NCI-H1436 (cell line): ENCODE data around the gene PLCD4.

Source experiments
- DNase-seq: peaks from one replicate; lab custom pipeline; 2025; lab: John Stamatoyannopoulos, UW

PLCD4 gene

DNA sequence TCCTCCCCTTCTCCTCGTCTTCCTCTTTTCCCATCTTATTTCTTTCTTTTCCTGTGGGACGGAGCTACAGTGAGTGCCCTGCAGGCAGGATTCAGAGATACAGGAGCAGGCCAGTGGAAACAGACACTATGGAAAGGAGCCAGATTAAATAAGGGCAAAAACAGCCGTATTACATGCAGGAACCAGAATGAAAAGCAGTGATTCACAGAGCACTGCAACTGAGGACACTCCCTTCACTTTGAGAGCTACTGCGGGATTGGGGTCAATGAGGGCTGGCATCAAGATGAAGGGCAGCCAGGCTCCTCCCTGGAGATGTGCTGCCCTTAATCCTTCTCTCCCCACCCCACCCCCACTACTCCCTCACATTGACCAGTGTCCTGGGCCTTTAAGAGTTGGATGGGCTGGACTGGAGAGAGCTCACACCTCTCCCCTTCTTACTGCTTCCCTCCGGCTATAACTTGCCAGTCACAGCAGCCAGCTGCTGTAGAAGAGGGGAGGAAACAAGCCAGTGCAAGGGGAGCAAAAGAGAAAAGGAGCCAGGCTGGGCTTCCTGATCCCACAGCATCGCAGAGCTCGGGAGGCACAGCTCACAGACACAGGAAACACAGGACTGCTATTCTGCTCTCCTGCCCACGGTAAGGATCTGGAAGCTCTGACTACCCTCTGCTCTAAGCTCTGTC is at the start of gene PLCD4:
Gene PLCD4 (plus strand): TSS at position 464 of the 680 bp plus-strand sequence. CDS start 7,841 bp downstream, outside the sequence.
- no peak for DNase-seq

DNA sequence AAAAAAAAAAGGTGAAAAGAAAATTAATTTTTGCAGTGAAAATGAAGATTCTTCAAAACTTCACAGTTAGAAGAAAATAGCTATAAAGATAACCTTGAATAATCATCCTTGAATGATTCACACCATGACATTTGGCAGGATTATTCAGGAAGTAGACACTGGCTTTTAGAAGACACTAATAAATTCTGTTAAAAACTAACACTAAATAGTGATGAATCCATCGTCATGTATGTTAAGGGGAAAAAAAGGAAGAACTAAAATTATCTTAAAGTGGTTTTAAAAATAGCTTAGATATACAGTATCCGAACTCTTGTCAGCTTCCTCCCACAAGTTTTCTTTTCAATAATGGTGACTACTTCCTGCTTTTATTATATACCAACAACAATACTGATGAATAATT is 49.8 kb upstream of the PLCD4 start:
- no peak for DNase-seq

GRCh38 chr2:218558986-218559385 is 48.7 kb upstream of the PLCD4 start:
- DNase-seq: no peak

GRCh38 chr2:218564056-218564455 is 43.6 kb upstream of the PLCD4 start:
- no peak for DNase-seq

GRCh38 chr2:218566296-218566695 is 41.4 kb upstream of the PLCD4 start:
- DNase-seq: no peak

- DNase-seq: peak; percentile 75
Observed at GRCh38 chr2:218567797-218568189, 39.9 kb upstream of the PLCD4 start.

DNA sequence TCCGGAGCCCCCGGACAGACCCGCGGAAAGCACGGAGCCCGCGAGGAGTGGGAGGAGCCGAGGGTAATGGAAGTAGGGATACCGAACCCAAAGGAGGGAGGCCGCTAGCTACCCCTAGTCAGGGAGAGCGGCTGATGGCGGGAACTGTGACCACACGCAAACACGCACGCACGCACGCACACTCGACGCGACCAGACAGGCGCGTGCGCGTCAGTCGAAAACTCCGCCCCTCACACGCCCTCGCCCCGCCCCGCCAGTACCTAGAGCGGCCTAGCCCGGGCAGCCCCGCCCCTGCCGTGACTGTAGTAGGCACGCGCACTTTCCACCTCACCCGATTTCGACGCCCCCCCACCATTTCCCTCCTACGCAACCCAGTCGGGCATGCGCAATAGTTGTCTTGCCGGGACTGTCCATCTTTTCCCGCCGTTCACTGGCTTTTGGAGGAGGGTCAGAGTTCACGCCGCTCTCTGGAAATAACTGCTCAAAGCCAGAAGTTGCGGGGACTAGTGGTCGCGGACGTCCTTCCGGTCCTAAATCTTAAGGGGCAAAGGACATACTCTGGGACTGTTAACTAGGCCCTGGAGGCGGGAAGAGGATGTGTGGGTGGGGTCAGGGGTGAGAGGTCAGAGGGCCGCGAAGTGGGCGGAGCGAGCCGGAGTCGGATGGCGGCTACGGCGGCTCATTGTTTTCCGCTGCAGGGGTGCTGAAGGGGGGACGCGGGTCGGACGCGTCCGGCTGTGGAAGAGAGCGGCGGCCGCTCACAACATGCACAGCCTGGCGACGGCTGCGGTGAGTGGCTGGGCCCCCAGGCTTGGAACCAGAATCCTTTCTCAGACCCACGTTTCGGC is 39.3 kb upstream of the PLCD4 start, which contains the start of the genes CNOT9 and USP37:
Gene CNOT9 (plus strand): TSS at position 650 of the 848 bp plus-strand sequence. CDS start 116 bp downstream, at position 766.
Gene USP37 (minus strand): TSS at position 162 of the 848 bp plus-strand sequence. CDS start 9,698 bp downstream, outside the sequence.
- DNase-seq: peak; percentile 96

DNA sequence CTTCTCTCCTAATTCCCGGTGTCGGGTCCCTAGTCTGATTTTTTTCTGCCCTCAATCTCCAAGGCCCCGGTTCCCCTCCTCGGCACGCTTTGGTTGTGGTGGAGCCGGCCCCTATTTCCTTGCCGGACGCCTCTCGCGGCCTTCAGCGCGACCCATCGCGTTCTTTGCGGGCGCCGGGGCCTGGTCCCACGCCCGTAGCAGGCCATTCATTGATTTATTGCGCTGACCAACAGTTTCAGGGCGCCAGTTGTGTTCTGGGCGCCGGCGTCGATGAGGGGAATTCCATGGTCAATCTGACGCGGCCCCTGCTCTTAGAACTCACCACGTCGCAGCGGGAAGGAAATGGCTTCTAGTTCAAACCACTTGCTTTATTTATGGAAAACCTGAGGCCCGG is 38.7 kb upstream of the PLCD4 start:
- DNase-seq: no peak

GRCh38 chr2:218569661-218570500 is 37.8 kb upstream of the PLCD4 start:
- no peak for DNase-seq

DNA sequence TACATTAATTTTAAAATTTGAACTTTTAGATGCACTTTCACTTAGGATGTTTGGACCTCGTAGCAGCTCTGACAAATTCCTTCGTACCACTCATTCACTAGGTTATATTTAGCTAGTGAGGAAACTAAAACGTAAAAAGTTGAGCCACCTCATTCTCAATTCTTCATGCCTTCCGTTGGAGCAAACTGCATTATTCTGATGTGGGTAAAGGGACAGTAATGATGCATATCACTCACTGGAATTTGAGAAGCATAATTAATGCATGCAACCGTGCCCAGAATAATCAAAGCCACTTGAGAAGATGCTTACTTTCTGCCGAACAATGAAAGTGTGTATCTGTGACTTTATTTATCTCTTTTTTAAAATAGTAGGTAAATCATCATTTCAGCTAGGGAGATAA is 36.8 kb upstream of the PLCD4 start:
- no peak for DNase-seq

- DNase-seq: no peak
Observed at GRCh38 chr2:218576854-218577253, 30.8 kb upstream of the PLCD4 start.

GRCh38 chr2:218577482-218578220 is 30.0 kb upstream of the PLCD4 start:
- DNase-seq: no peak

GRCh38 chr2:218578272-218578877 is 29.3 kb upstream of the PLCD4 start:
- DNase-seq: no peak

DNA sequence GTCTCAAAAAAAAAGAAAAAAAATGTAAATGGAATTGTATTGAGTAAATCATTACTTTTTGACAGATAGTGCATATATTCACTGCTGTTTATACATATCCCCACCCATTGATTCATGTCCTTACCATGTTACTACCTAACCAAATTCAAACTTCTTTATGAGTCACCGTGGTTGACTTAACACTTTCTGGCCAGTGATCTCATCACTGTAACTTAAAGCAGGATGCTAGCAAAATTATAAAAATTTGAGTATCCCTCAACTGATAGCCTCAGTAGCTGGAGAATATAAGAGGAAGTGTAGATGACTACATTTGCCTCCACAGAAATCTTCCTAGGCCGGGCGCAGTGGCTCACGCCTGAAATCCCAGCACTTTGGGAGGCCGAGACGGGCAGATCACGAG is 25.6 kb upstream of the PLCD4 start:
- no peak for DNase-seq

- no peak for DNase-seq
Observed at GRCh38 chr2:218583983-218584850, 23.5 kb upstream of the PLCD4 start.

DNA sequence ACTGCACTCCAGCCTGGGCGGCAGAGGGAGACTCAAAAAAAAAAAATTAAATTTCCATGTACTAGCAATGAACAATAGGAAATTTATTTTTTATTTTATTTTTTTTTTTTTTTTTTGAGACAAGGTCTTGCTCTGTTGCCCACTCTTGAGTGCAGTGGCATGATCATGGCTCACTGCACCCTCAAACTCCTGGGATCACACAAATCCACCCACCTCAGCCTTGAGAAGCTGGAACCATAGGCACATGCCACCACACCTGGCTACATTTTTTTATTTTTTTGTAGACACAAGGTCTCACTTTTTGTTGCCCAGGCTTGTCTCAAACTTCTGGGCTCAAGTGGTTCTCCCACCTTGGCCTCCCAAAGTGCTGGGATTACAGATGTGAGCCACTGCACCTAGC is 22.2 kb upstream of the PLCD4 start:
- DNase-seq: no peak

DNA sequence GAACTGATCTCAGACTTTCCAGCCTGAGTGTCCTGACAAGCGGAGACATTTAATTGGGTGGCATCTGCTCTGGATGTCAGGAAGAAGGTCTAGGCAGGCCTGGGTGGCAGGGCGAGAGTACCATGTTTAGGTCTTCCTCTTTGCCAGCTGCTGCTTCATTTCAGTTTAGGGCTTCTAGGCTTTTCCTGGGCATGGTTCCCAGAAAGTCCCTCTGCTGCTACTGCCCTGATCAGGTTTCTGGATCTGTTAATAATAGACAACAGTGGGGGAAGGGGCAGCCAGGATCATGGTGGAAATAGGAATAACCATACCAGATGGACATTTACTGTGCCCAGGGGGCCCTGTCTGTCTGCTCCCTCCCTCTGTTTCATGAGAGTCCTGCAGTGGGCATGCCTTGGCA is 2.3 kb upstream of the PLCD4 start:
- no peak for DNase-seq

DNA sequence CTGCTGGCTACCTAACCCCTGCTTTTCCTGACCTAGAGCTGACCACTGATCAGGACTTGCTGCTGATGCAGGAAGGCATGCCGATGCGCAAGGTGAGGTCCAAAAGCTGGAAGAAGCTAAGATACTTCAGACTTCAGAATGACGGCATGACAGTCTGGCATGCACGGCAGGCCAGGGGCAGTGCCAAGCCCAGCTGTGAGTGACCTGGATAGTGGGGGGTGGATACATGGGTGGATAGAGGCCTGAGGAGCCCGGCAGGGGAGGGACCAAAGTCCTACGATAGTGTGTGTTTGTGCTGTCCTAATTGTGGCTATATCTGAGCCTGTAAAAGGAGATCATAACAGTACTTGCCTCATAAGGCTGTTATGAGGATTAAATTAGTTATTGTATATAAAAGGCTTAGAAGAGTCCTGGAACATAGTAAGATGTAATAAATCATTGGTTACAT is 8.2 kb downstream of the PLCD4 start:
- no peak for DNase-seq

DNA sequence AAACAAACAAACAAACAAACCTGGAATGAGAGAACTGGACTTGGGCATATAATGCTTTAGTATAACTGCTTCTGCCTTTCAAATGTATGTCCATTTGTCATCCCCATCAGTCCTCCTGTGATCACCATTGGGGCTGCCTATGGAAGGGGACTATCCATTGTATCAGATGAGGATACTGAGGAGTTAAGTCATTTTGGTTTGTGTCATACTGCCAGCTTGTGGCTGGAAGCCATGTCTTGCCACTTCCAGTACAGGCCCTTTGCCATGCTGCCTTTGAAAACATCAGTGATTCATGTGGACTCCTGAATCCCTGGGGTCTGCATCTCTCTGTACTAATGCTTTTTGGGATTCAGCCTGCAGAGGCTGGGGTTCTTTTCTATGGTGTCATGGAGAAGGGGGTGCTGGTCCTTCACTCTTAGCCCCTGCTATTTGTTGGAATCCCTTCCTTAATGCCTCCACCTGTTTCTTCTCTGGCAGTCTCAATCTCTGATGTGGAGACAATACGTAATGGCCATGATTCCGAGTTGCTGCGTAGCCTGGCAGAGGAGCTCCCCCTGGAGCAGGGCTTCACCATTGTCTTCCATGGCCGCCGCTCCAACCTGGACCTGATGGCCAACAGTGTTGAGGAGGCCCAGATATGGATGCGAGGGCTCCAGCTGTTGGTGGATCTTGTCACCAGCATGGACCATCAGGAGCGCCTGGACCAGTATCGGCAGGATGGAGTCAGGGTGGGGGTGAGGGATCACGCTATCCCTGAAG is 10.6 kb downstream of the PLCD4 start:
- DNase-seq: no peak
